Lower lobe of right lung (tissue), 2 donors: ENCODE results near the gene PSG7. TPM values are rescaled to one million over a fixed set of nuclear protein-coding genes. Genes with fewer than 3 reads are reported as not detected.
"Not testable (repeated sequence)": the region's sequence is repeated elsewhere in the genome, so short reads cannot be mapped to it uniquely, and the experiment has no call there.

Experiments
- ATAC-seq, 2 donors: fragments of 200-7000 bp; cut with Tn5 transposase; one replicate each; pipeline ENCODE4 v1.9.1; 2020 to 2022; ENCODE audit warnings: mild to moderate bottlenecking in 2 of 2, moderate library complexity in 2 of 2
- DNase-seq: peaks from one replicate; pipeline ENCODE4 v3.0.0-alpha.2; 2020
- H3K27ac ChIP-seq: fragments of 200-600 bp; one replicate; pipeline ENCODE4 v1.8.0; 2022
- H3K27me3 ChIP-seq: fragments of 200-600 bp; one replicate; pipeline ENCODE4 v1.8.0; 2022; ENCODE audit warnings: low read depth
- H3K36me3 ChIP-seq: fragments of 200-600 bp; one replicate; pipeline ENCODE4 v1.8.0; 2022; ENCODE audit warnings: mild to moderate bottlenecking
- H3K4me1 ChIP-seq: fragments of 200-600 bp; one replicate; pipeline ENCODE4 v1.8.0; 2022
- H3K4me3 ChIP-seq: fragments of 200-600 bp; one replicate; pipeline ENCODE4 v1.8.0; 2022; ENCODE audit warnings: mild to moderate bottlenecking
- H3K9me3 ChIP-seq: fragments of 200-600 bp; one replicate; pipeline ENCODE4 v1.8.0; 2022
- CTCF ChIP-seq: fragments of 200-600 bp; IDR thresholded peaks from one replicate; pipeline ENCODE4 v1.8.0; 2022; ENCODE audit warnings: antibody characterized with exemption, mild to moderate bottlenecking
- intact Hi-C: fragments of 100-400 bp; cut with DNase I; formaldehyde crosslinking; loops from one replicate; pipeline ENCODE4 v1.11.0; 2022
- total RNA-seq: library from RNA; stranded (reverse); fragmentation: NEBNext Ultra II Directional; extraction: Animal tissue kit (Norgen Biotek cat#: 25700); gene quantifications from one replicate; pipeline ENCODE4 v1.2.1, GENCODE V29; 2021
- donor health status: DM: no; HTN: yes; CAD: no; lungs with severe emphysema.

PSG7 gene
- total RNA-seq, 1 donor from 2014 or later, result not detected

GRCh38 chr19:42942187-42942789 is 5.3 kb upstream of the PSG7 start:
- Histone ChIP-seq H3K27ac (no peak overlapping the region), H3K4me3 (no peak overlapping the region), H3K9me3 (no peaks in the 10 kb centered on the region), H3K4me1 (no peaks in the 10 kb centered on the region), H3K27me3 (no peaks in the 10 kb centered on the region), H3K36me3 (no peaks in the 10 kb centered on the region)
- no peak for TF ChIP-seq CTCF
- ATAC-seq (no peak), DNase-seq (no peak)
- intact Hi-C loops, result no loop called here

GRCh38 chr19:42934726-42935125 is 2.3 kb downstream of the PSG7 start:
- DNase-seq, H3K4me1 ChIP-seq, H3K9me3 ChIP-seq, H3K27ac ChIP-seq, intact Hi-C loops, H3K36me3 ChIP-seq, H3K4me3 ChIP-seq, ATAC-seq, H3K27me3 ChIP-seq: not testable (repeated sequence)

GRCh38 chr19:42934183-42934582 is 2.8 kb downstream of the PSG7 start:
- H3K27me3 ChIP-seq, H3K4me1 ChIP-seq, ATAC-seq, H3K9me3 ChIP-seq, DNase-seq, H3K27ac ChIP-seq, intact Hi-C loops, H3K4me3 ChIP-seq, H3K36me3 ChIP-seq: not testable (repeated sequence)

- H3K4me3 ChIP-seq, intact Hi-C loops, ATAC-seq, DNase-seq, H3K36me3 ChIP-seq, H3K27ac ChIP-seq, H3K4me1 ChIP-seq, H3K27me3 ChIP-seq, H3K9me3 ChIP-seq: not testable (repeated sequence)
Observed at GRCh38 chr19:42933412-42933811, 3.6 kb downstream of the PSG7 start.

GRCh38 chr19:42932485-42933101 is 4.4 kb downstream of the PSG7 start:
- not testable (repeated sequence) for ATAC-seq

GRCh38 chr19:42930214-42930613 is 6.8 kb downstream of the PSG7 start:
- intact Hi-C loops, ATAC-seq: not testable (repeated sequence)
- peak; percentile 35 for TF ChIP-seq CTCF

More at GRCh38 chr19:42932485-42933101, 4.4 kb downstream of the PSG7 start:
- H3K27me3 ChIP-seq, H3K27ac ChIP-seq, DNase-seq, H3K9me3 ChIP-seq, H3K4me3 ChIP-seq, H3K36me3 ChIP-seq, intact Hi-C loops, H3K4me1 ChIP-seq: not testable (repeated sequence)

GRCh38 chr19:42928896-42929295 is 8.1 kb downstream of the PSG7 start:
- no peak for DNase-seq
- H3K4me1 ChIP-seq, result no peaks in the 10 kb centered on the region
- H3K9me3 ChIP-seq, result no peaks in the 10 kb centered on the region
- H3K36me3 ChIP-seq, result no peaks in the 10 kb centered on the region
- H3K4me3 ChIP-seq, result no peak overlapping the region
- no peak overlapping the region for H3K27ac ChIP-seq
- H3K27me3 ChIP-seq, result no peaks in the 10 kb centered on the region
- intact Hi-C loops, result no loop called here
- no peak for ATAC-seq
- no peak for TF ChIP-seq CTCF

More at GRCh38 chr19:42930214-42930613, 6.8 kb downstream of the PSG7 start:
- not testable (repeated sequence) for DNase-seq, H3K9me3 ChIP-seq, H3K27ac ChIP-seq, H3K27me3 ChIP-seq, H3K36me3 ChIP-seq, H3K4me3 ChIP-seq, H3K4me1 ChIP-seq
